ENCODE measurements around the gene SH3BP5. TPM values are rescaled to one million over a fixed set of nuclear protein-coding genes. Genes with fewer than 3 reads are reported as not detected.
A peak's percentile ranks its signal among the peaks of the same experiment; 100 is the strongest.

Gene SH3BP5
- total and polyA plus RNA-seq, 12 donors, result 119 to 1,158 (median 180) TPM

DNA sequence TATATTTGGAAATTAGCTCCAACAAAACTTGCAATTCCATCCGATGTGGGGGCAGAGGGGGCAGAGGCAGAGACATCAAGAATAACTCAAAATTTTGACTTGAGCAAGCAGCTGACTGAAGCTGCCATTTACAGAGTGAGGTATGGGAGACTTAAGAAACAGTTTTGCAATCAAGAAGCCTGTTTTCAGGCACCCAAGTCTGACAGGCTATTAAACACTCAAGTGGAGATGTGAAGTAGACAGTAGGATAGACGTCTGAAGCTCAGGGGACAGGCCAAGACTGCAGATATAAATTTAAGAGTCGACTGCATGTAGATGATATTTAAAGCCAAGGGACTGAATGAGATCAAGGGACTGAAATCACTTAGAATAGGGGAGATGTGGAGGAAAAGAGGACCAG, 9.9 kb upstream of the SH3BP5 start:
- WGBS, 4 donors, result 81 to 86% (median 83%) methylated on average over 3 of the region's 3 CpGs
- Histone ChIP-seq H3K27me3 (no peaks in the 10 kb centered on the region), H3K4me1 (replicated peaks in 1 of 2) (peaks cover 0 to 14% of the 10 kb centered on the region in 2 donors), H3K9me3 (replicated peaks in 1 of 3) (no peaks in the 10 kb centered on the region), H3K36me3 (replicated peaks in 1 of 2) (no peaks in the 10 kb centered on the region), H3K27ac (no peak overlapping the region), H3K4me3 (no peak overlapping the region)
- no peak for DNase-seq
- TF ChIP-seq POLR2A (IDR thresholded peaks at IDR 0.05), result no peak
- TF ChIP-seq, protein P1, sequence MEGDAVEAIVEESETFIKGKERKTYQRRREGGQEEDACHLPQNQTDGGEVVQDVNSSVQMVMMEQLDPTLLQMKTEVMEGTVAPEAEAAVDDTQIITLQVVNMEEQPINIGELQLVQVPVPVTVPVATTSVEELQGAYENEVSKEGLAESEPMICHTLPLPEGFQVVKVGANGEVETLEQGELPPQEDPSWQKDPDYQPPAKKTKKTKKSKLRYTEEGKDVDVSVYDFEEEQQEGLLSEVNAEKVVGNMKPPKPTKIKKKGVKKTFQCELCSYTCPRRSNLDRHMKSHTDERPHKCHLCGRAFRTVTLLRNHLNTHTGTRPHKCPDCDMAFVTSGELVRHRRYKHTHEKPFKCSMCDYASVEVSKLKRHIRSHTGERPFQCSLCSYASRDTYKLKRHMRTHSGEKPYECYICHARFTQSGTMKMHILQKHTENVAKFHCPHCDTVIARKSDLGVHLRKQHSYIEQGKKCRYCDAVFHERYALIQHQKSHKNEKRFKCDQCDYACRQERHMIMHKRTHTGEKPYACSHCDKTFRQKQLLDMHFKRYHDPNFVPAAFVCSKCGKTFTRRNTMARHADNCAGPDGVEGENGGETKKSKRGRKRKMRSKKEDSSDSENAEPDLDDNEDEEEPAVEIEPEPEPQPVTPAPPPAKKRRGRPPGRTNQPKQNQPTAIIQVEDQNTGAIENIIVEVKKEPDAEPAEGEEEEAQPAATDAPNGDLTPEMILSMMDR (IDR thresholded peaks at IDR 0.05), result no peak
- intact Hi-C loops (cut with DNase I), result no loop called here

DNA sequence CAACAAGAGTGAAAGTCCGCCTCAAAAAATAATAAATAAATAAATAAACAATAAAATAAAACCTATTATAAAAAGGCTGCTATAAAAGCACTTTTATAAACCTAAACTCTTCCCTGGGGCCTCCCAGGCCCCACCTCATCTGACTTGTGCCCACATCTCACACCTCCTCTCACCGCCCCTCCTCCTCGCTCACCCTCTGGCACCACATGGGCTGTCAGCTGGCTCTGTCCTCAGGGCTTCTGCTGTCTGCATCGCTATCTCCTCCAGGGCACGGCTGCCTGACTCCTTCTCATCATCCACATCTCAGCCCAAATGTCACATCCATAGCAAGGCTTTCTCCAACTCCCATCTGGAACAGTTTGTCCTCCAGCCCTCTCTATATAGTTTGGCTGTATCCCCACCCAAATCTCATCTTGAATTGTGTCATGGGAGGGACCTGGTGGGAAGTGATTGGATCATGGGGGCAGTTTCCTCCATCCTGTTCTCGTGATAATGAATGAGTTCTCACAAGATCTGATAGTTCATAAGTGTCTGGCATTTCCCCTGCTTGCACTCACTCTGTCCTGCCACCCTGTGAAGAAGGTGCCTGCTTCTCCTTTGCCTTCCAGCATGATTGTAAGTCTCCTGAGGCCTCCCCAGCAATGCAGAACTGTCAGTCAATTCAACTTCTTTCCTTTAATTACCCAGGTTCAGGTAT, 8.8 kb upstream of the SH3BP5 start:
- WGBS, 4 donors, result 83 to 90% (median 87%) methylated on average over 6 of the region's 6 CpGs
- intact Hi-C loops (cut with DNase I), result no loop called here
- no peak overlapping the region for H3K4me3 ChIP-seq
- no peak for DNase-seq
- no peaks in the 10 kb centered on the region for H3K9me3 ChIP-seq (replicated peaks in 1 of 3)
- peaks cover 0 to 14% of the 10 kb centered on the region in 2 donors for H3K4me1 ChIP-seq (replicated peaks in 1 of 2)
- no peaks in the 10 kb centered on the region for H3K27me3 ChIP-seq
- TF ChIP-seq, protein P1 (IDR thresholded peaks at IDR 0.05), result no peak
- no peak for TF ChIP-seq POLR2A (IDR thresholded peaks at IDR 0.05)
- H3K27ac ChIP-seq, result no peak overlapping the region
- no peaks in the 10 kb centered on the region for H3K36me3 ChIP-seq (replicated peaks in 1 of 2)

DNA sequence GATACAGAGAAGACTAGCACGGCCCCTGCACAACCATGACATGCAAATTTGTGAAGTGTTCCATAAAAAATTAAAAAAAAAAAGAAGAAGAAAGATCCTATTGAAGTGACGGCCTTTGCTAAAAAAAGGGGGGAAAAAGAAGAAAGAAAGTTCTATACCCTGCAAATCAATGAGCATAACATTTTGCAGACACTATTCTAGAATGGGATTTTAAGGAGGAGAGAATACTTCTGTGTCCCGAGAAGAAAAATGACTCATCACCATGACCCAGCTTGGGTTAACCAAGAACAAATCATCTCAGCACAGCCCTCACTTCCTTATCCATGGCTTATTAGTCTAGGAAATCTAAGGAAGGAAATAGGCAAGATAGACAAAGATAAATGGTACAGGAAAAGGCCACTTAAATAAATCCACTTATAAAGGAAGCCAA, 7.4 kb upstream of the SH3BP5 start:
- Histone ChIP-seq H3K27ac (no peak overlapping the region), H3K4me1 (replicated peaks in 1 of 2) (peaks cover 0 to 10% of the 10 kb centered on the region in 2 donors), H3K9me3 (replicated peaks in 1 of 3) (no peaks in the 10 kb centered on the region), H3K36me3 (replicated peaks in 1 of 2) (no peaks in the 10 kb centered on the region), H3K27me3 (no peaks in the 10 kb centered on the region), H3K4me3 (no peak overlapping the region)
- 43 to 51% (median 49%) methylated on average over 3 of the region's 3 CpGs for WGBS, 4 donors
- TF ChIP-seq, protein P1 (IDR thresholded peaks at IDR 0.05), result no peak
- no peak for TF ChIP-seq POLR2A (IDR thresholded peaks at IDR 0.05)
- DNase-seq, result peak in 1 of 7 donors; percentile 48
- intact Hi-C loops (cut with DNase I), result loop anchor here in 1 of 2 donors (5.0 kb wide), 1 partner anchor 38 kb away; no protein-coding TSS in a partner anchor

DNA sequence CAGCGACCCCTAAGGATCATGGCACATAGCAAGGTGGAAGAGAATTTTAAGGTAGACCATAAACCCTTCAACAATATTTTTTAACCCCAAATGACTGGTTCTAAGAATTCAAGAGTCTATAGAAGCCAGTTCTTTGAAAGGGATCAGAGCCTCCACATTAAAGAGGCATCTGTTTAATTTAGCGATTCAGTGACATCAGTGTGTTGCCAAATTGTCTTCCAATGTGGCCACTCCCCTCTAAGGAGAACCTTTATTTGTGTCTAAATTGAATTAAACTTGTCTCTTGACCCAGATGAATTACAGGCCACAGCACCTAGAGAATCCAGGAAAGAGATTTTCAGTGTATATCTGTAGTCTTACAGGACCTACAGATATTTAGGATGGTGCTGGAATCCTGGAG, 6.6 kb upstream of the SH3BP5 start:
- TF ChIP-seq, protein P1 (IDR thresholded peaks at IDR 0.05), result no peak
- TF ChIP-seq POLR2A (IDR thresholded peaks at IDR 0.05), result no peak
- intact Hi-C loops (cut with DNase I), result loop anchor here in 1 of 2 donors (5.0 kb wide), 1 partner anchor 38 kb away; no protein-coding TSS in a partner anchor
- H3K27me3 ChIP-seq, result no peaks in the 10 kb centered on the region
- no peak overlapping the region for H3K27ac ChIP-seq
- H3K4me3 ChIP-seq, result no peak overlapping the region
- 85 to 98% (median 94%) methylated on average over 2 of the region's 2 CpGs for WGBS, 4 donors
- H3K4me1 ChIP-seq (replicated peaks in 1 of 2), result peaks cover under 1 to 12% of the 10 kb centered on the region in 2 donors
- no peaks in the 10 kb centered on the region for H3K9me3 ChIP-seq (replicated peaks in 1 of 3)
- no peak for DNase-seq
- no peaks in the 10 kb centered on the region for H3K36me3 ChIP-seq (replicated peaks in 1 of 2)

All from adrenal gland (tissue), 12 donors.